H9 (cell line): Measurements from ENCODE around the gene FYN. TPM values are rescaled to one million over a fixed set of nuclear protein-coding genes. Genes with fewer than 3 reads are reported as not detected.

Source experiments
- DNase-seq: peaks from one replicate; pipeline ENCODE4 v3.0.0-alpha.2; 2017
- H2AFZ ChIP-seq: one replicate; pipeline ENCODE4 v1.6.1; 2013; ENCODE audit warnings: mild to moderate bottlenecking, low read length, control low read depth, moderate library complexity
- H2AK5ac ChIP-seq: 2 replicates; pipeline ENCODE4 v1.6.1; 2013; ENCODE audit warnings: low read length, control low read depth, mixed read lengths; ENCODE audit not compliant: insufficient read length
- H2BK120ac ChIP-seq: one replicate; pipeline ENCODE4 v1.6.1; 2013; ENCODE audit warnings: low read depth, mild to moderate bottlenecking, low read length, control low read depth, inconsistent platforms; ENCODE audit not compliant: poor library complexity, severe bottlenecking
- H2BK12ac ChIP-seq: 2 replicates; pipeline ENCODE4 v1.6.1; 2013; ENCODE audit warnings: low read length, control low read depth, mixed read lengths, low read depth; ENCODE audit not compliant: insufficient read length
- H2BK15ac ChIP-seq: 2 replicates; pipeline ENCODE4 v1.6.1; 2013; ENCODE audit warnings: low read depth, low read length, control low read depth
- H2BK20ac ChIP-seq: one replicate; pipeline ENCODE4 v1.6.1; 2013; ENCODE audit warnings: low read depth, mild to moderate bottlenecking, low read length, control low read depth, inconsistent platforms; ENCODE audit not compliant: poor library complexity, severe bottlenecking
- H2BK5ac ChIP-seq: 2 replicates; pipeline ENCODE4 v1.6.1; 2013; ENCODE audit warnings: low read length, control low read depth, mixed read lengths; ENCODE audit not compliant: insufficient read length
- H3K14ac ChIP-seq: 2 replicates; pipeline ENCODE4 v1.6.1; 2013; ENCODE audit warnings: low read length, control low read depth; ENCODE audit not compliant: insufficient read depth
- H3K18ac ChIP-seq: 2 replicates; pipeline ENCODE4 v1.6.1; 2013; ENCODE audit warnings: low read depth, mild to moderate bottlenecking, mixed read lengths, low read length, control low read depth; ENCODE audit not compliant: insufficient read length
- H3K23ac ChIP-seq: 2 replicates; pipeline ENCODE4 v1.6.1; 2013; ENCODE audit warnings: low read length, control low read depth, mixed read lengths, low read depth; ENCODE audit not compliant: insufficient read length
- H3K23me2 ChIP-seq: 2 replicates; pipeline ENCODE4 v1.6.1; 2013; ENCODE audit warnings: low read depth, mild to moderate bottlenecking, mixed read lengths, low read length, control low read depth; ENCODE audit not compliant: insufficient read length, poor library complexity, severe bottlenecking
- H3K27ac ChIP-seq: 2 replicates; pipeline ENCODE4 v1.5.1; 2013; ENCODE audit warnings: low read length, control low read depth, mixed read lengths, low read depth; ENCODE audit not compliant: insufficient read length
- H3K27me3 ChIP-seq: 2 replicates; pipeline ENCODE4 v1.6.1; 2013; ENCODE audit warnings: low read length, control low read depth, inconsistent platforms; ENCODE audit not compliant: insufficient read depth
- H3K4ac ChIP-seq: 2 replicates; pipeline ENCODE4 v1.6.1; 2013; ENCODE audit warnings: low read depth, mild to moderate bottlenecking, control low read depth, inconsistent platforms, low read length, moderate library complexity
- H3K4me1 ChIP-seq: 2 replicates; pipeline ENCODE4 v1.6.1; 2013; ENCODE audit warnings: low read length, control low read depth, inconsistent platforms; ENCODE audit not compliant: insufficient read depth
- H3K4me2 ChIP-seq: 2 replicates; pipeline ENCODE4 v1.6.1; 2013; ENCODE audit warnings: low read length, control low read depth, mixed read lengths; ENCODE audit not compliant: insufficient read length, insufficient read depth
- H3K56ac ChIP-seq: 2 replicates; pipeline ENCODE4 v1.6.1; 2013; ENCODE audit warnings: low read depth, mild to moderate bottlenecking, mixed read lengths, low read length, control low read depth; ENCODE audit not compliant: insufficient read length
- H3K79me1 ChIP-seq: 2 replicates; pipeline ENCODE4 v1.6.1; 2013; ENCODE audit warnings: low read depth, mild to moderate bottlenecking, moderate library complexity, low read length, control low read depth, inconsistent platforms; ENCODE audit not compliant: insufficient read depth, poor library complexity, severe bottlenecking
- H3K79me2 ChIP-seq: 2 replicates; pipeline ENCODE4 v1.6.1; 2013; ENCODE audit warnings: low read length, control low read depth, inconsistent platforms; ENCODE audit not compliant: insufficient read depth
- H3K9ac ChIP-seq: 2 replicates; pipeline ENCODE4 v1.6.1; 2013; ENCODE audit warnings: low read length, control low read depth, mixed read lengths; ENCODE audit not compliant: insufficient read length; ENCODE audit errors: extremely low read depth
- H3K9me3 ChIP-seq: one replicate; pipeline ENCODE4 v1.6.1; 2013; ENCODE audit warnings: low read depth, low read length, inconsistent platforms; ENCODE audit not compliant: control insufficient read depth
- H3T11ph ChIP-seq: one replicate; pipeline ENCODE4 v1.6.1; 2013; ENCODE audit warnings: mild to moderate bottlenecking, low read length, control low read depth, inconsistent platforms
- H4K20me1 ChIP-seq: one replicate; pipeline ENCODE4 v1.6.1; 2013; ENCODE audit not compliant: control insufficient read depth, insufficient read length, insufficient read depth
- H4K5ac ChIP-seq: 2 replicates; pipeline ENCODE4 v1.6.1; 2013; ENCODE audit warnings: low read depth, mild to moderate bottlenecking, mixed read lengths, low read length, control low read depth; ENCODE audit not compliant: insufficient read length
- H4K8ac ChIP-seq: replicated peaks from 2 replicates; pipeline ENCODE4 v1.6.1; 2013; ENCODE audit warnings: low read length, control low read depth, mixed read lengths, low read depth; ENCODE audit not compliant: insufficient read length
- H4K91ac ChIP-seq: 2 replicates; pipeline ENCODE4 v1.6.1; 2013; ENCODE audit warnings: low read depth, mild to moderate bottlenecking, moderate library complexity, mixed read lengths, low read length, control low read depth; ENCODE audit not compliant: insufficient read length
- H3K27ac Mint-ChIP-seq, 3 experiments: 2 replicates in 2 of 3; 3 replicates in 1 of 3; pipeline ENCODE4 v1.8.0; 2020 to 2021; ENCODE audit warnings: mixed read lengths in 3 of 3, mild to moderate bottlenecking in 1 of 3, moderate library complexity in 1 of 3
- H3K27me3 Mint-ChIP-seq: 2 replicates; pipeline ENCODE4 v1.8.0; 2021; ENCODE audit warnings: low read depth, mild to moderate bottlenecking, moderate library complexity, mixed read lengths
- H3K36me3 Mint-ChIP-seq, 3 experiments: 2 replicates in 2 of 3; 3 replicates in 1 of 3; pipeline ENCODE4 v1.8.0; 2020 to 2021; ENCODE audit warnings: low read depth in 3 of 3, mixed read lengths in 3 of 3; ENCODE audit not compliant: insufficient read depth in 1 of 3
- H3K4me1 Mint-ChIP-seq, 2 experiments: 2 replicates each; pipeline ENCODE4 v1.8.0; 2020; ENCODE audit warnings: mixed read lengths in 2 of 2
- H3K4me3 Mint-ChIP-seq, 2 experiments: 2 replicates in 1 of 2; 3 replicates in 1 of 2; pipeline ENCODE4 v1.8.0; 2020 to 2021; ENCODE audit warnings: mild to moderate bottlenecking in 2 of 2, mixed read lengths in 2 of 2, moderate library complexity in 1 of 2
- H3K9me3 Mint-ChIP-seq, 2 experiments: 2 replicates in 1 of 2; 3 replicates in 1 of 2; pipeline ENCODE4 v1.8.0; 2020; ENCODE audit warnings: mild to moderate bottlenecking in 2 of 2, mixed read lengths in 2 of 2, moderate library complexity in 1 of 2
- CTCF ChIP-seq: fragments of 200-600 bp; sonication (generic); conservative IDR thresholded peaks from 3 replicates; pipeline ENCODE4 v1.8.0; 2021; ENCODE audit warnings: antibody characterized with exemption, mild to moderate bottlenecking
- WGBS: extraction: QIAGEN DNeasy Blood & Tissue Kit; methylation state at CpG from one replicate; pipeline ENCODE4 v1.1.7; 2013; ENCODE audit warnings: missing lambda C conversion rate, low lambda C conversion rate, mixed read lengths; ENCODE audit not compliant: insufficient read length; ENCODE audit errors: extremely low coverage; 5-methylcytosine and 5-hydroxymethylcytosine counted together
- total RNA-seq: library from RNA; stranded (reverse); gene quantifications from 2 replicates; pipeline ENCODE4 v1.2.1, GENCODE V29; 2021

Gene FYN
- total RNA-seq, 1 experiment from 2014 or later: 64.8 TPM

- Histone ChIP-seq H3K23me2 (no peaks in the 10 kb centered on the region), H2BK20ac (no peak overlapping the region), H4K91ac (no peak overlapping the region), H2BK5ac (no peak overlapping the region), H3K4me2 (no peak overlapping the region), H2AFZ (no peak overlapping the region), H3K18ac (no peak overlapping the region), H4K8ac (no peak overlapping the region), H3K79me1 (no peaks in the 10 kb centered on the region), H2AK5ac (no peak overlapping the region), H3K27me3 (no peaks in the 10 kb centered on the region), H3K14ac (no peak overlapping the region), H4K5ac (no peak overlapping the region), H3K4me1 (no peaks in the 10 kb centered on the region), H3K23ac (no peak overlapping the region), H2BK120ac (no peak overlapping the region), H2BK15ac (no peak overlapping the region), H4K20me1 (no peaks in the 10 kb centered on the region), H3K79me2 (peaks cover 2% of the 10 kb centered on the region; the same call in 1 of the 2 replicates), H2BK12ac (no peak overlapping the region), H3K9ac (no peak overlapping the region), H3T11ph (no peak overlapping the region), H3K56ac (no peak overlapping the region), H3K27ac (no peak overlapping the region), H3K4ac (no peak overlapping the region), H3K9me3 (no peaks in the 10 kb centered on the region)
- H3K36me3 Mint-ChIP-seq: peaks cover 13 to 51% (median 39%) of the 10 kb centered on the region in 3 experiments; a peak in 6 of 7 replicates
- DNase-seq: no peak
- no peaks in the 10 kb centered on the region for H3K27me3 Mint-ChIP-seq
- no peaks in the 10 kb centered on the region for H3K9me3 Mint-ChIP-seq
- H3K4me1 Mint-ChIP-seq: no peaks in the 10 kb centered on the region
- no peak overlapping the region for H3K4me3 Mint-ChIP-seq
- TF ChIP-seq CTCF: no peak
- whole genome bisulfite sequencing: no CpG with 5 or more reads among the region's 17 CpGs
- no peak overlapping the region; a peak in 1 of 7 replicates for H3K27ac Mint-ChIP-seq
These were observed 180.7 kb downstream of the FYN start for GRCh38 chr6:111692327-111693164.
